HFFc6 (cell line): ENCODE data around the gene CRABP2. TPM values are rescaled to one million over a fixed set of nuclear protein-coding genes. Genes with fewer than 3 reads are reported as not detected.

Experiments
- DNase-seq: peaks from one replicate; pipeline ENCODE4 v3.0.0-alpha.2; 2018
- H3K27ac Mint-ChIP-seq: 2 replicates; pipeline ENCODE4 v1.8.0; 2020; ENCODE audit warnings: mild to moderate bottlenecking, mixed read lengths
- H3K27me3 Mint-ChIP-seq: 2 replicates; pipeline ENCODE4 v1.8.0; 2021; ENCODE audit warnings: mild to moderate bottlenecking, moderate library complexity, mixed read lengths; ENCODE audit not compliant: insufficient read depth
- H3K36me3 Mint-ChIP-seq: 2 replicates; pipeline ENCODE4 v1.8.0; 2021; ENCODE audit warnings: low read depth, mixed read lengths
- H3K4me1 Mint-ChIP-seq: 2 replicates; pipeline ENCODE4 v1.8.0; 2020; ENCODE audit warnings: low read depth, mixed read lengths
- H3K4me3 Mint-ChIP-seq: 2 replicates; pipeline ENCODE4 v1.8.0; 2020; ENCODE audit warnings: mild to moderate bottlenecking, moderate library complexity, mixed read lengths
- H3K9me3 Mint-ChIP-seq: 2 replicates; pipeline ENCODE4 v1.8.0; 2020; ENCODE audit warnings: mild to moderate bottlenecking, mixed read lengths
- CTCF ChIP-seq: fragments of 200-600 bp; sonication (generic); IDR thresholded peaks from 2 replicates; pipeline ENCODE4 v1.5.0; 2021; ENCODE audit warnings: antibody characterized with exemption, mild to moderate bottlenecking
- total RNA-seq, 6 experiments: library from RNA; stranded (reverse); fragmentation: NEBNext Ultra II Directional; extraction: Animal tissue kit (Norgen Biotek cat#: 25700); gene quantifications; 2 replicates in 1 of 6; 3 replicates in 5 of 6; pipeline ENCODE4 v1.2.3, GENCODE V29; 2021

Gene CRABP2
- total RNA-seq, 6 experiments from 2014 or later, result 55.9 to 70.4 (median 59.2) TPM

- Mint-ChIP-seq H3K27me3 (peaks cover 9% of the 10 kb centered on the region), H3K36me3 (peaks cover 9% of the 10 kb centered on the region; the same call in 1 of the 2 replicates), H3K4me3 (no peak within 1 kb of the TSS; the same call in 1 of the 2 replicates), H3K27ac (peak within 1 kb of the TSS; percentile 95), H3K4me1 (peaks cover 16% of the 10 kb centered on the region), H3K9me3 (no peaks in the 10 kb centered on the region)
- DNase-seq, result peak; percentile 98
- no peak; the same call in 1 of the 2 replicates for TF ChIP-seq CTCF
These were observed 23.4 kb upstream of the CRABP2 start, which contains the start of gene ISG20L2 for GRCh38 chr1:156728599-156729462. Gene ISG20L2, minus strand, starts transcription at chr1:156728766. Its CDS starts 1,114 bp downstream, at chr1:156727652.

DNA sequence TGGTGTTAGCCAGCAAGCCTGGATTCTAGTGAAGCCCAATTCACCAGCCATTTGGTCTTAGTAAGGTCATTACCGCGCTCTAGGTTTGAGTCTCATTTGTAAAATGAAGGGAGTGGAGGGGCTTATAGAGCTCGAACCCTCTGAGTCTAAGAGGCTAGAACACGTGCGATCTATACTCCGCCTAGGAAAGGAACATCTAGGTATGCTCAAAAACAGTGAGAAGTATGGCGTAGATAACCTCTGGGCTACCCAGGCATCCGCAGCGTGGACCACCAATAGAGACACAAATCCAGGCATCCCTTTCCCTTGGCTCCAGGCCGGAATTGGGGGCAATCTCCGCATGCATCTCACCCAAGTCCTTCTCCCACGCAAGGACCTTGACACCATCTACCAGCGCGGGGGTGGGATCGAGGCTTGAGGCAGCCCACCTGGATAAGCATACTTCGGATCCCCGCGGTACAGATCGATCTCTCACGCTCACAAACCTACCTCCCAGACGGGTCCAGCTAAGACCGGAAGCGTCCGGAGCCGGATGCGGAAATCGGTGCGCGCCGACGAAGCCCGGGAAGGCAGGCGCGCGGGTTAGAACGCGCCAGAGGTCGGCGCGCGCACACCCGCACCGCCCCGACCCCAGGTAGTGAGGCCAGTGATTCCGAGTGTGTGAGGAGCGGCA is 22.7 kb upstream of the CRABP2 start, which contains the start of gene METTL25B:
TSS of gene METTL25B (plus strand) at position 544 of the 673 bp plus-strand sequence. CDS start 636 bp downstream, outside the sequence.
- no peak within 1 kb of the TSS; the same call in 1 of the 2 replicates for H3K4me3 Mint-ChIP-seq
- H3K4me1 Mint-ChIP-seq, result peaks cover 16% of the 10 kb centered on the region
- peak; percentile 70 for DNase-seq
- no peak for TF ChIP-seq CTCF
- H3K36me3 Mint-ChIP-seq, result peaks cover 16% of the 10 kb centered on the region
- H3K9me3 Mint-ChIP-seq, result no peaks in the 10 kb centered on the region
- peaks cover 8% of the 10 kb centered on the region for H3K27me3 Mint-ChIP-seq
- H3K27ac Mint-ChIP-seq, result peak within 1 kb of the TSS; percentile 95

- Mint-ChIP-seq H3K9me3 (no peaks in the 10 kb centered on the region), H3K36me3 (peaks cover 16% of the 10 kb centered on the region), H3K4me1 (peaks cover 16% of the 10 kb centered on the region), H3K27me3 (peaks cover 8% of the 10 kb centered on the region), H3K4me3 (no peak overlapping the region), H3K27ac (peak overlapping the region; percentile 95)
- no peak for TF ChIP-seq CTCF
- no peak for DNase-seq
These were observed 22.1 kb upstream of the CRABP2 start for GRCh38 chr1:156727492-156727891.

GRCh38 chr1:156726549-156727226 is 21.3 kb upstream of the CRABP2 start:
- H3K9me3 Mint-ChIP-seq, result no peaks in the 10 kb centered on the region
- peaks cover 16% of the 10 kb centered on the region for H3K36me3 Mint-ChIP-seq
- peak; percentile 59 for DNase-seq
- peak; percentile 83 for TF ChIP-seq CTCF
- no peak overlapping the region for H3K27ac Mint-ChIP-seq
- H3K4me3 Mint-ChIP-seq, result no peak overlapping the region
- H3K27me3 Mint-ChIP-seq, result peaks cover 8% of the 10 kb centered on the region
- H3K4me1 Mint-ChIP-seq, result peaks cover 16% of the 10 kb centered on the region

- H3K9me3 Mint-ChIP-seq, result no peaks in the 10 kb centered on the region
These were observed 20.4 kb upstream of the CRABP2 start for GRCh38 chr1:156725683-156726280.

More at GRCh38 chr1:156725683-156726280, 20.4 kb upstream of the CRABP2 start:
- no peak overlapping the region for H3K4me3 Mint-ChIP-seq
- no peak overlapping the region for H3K27ac Mint-ChIP-seq
- H3K36me3 Mint-ChIP-seq, result peaks cover 16% of the 10 kb centered on the region
- H3K27me3 Mint-ChIP-seq, result peaks cover 5% of the 10 kb centered on the region
- TF ChIP-seq CTCF, result peak; percentile 95
- DNase-seq, result peak; percentile 85
- H3K4me1 Mint-ChIP-seq, result peaks cover 16% of the 10 kb centered on the region
